CD4-positive, alpha-beta T cell treated with Interleukin-17A for 4 hours (primary cell): Measurements from ENCODE around the gene UBR4.

Experiments used
- DNase-seq: peaks from one replicate; pipeline ENCODE4 v3.0.0-alpha.2; 2020; ENCODE audit warnings: mixed read lengths

Gene UBR4

GRCh38 chr1:19032413-19032695 lies 177.7 kb downstream of the UBR4 start:
- DNase-seq = no peak

- DNase-seq = no peak
These were observed 180.6 kb downstream of the UBR4 start for GRCh38 chr1:19029191-19030085.

GRCh38 chr1:19028546-19029129 lies 181.4 kb downstream of the UBR4 start:
- DNase-seq = no peak

- DNase-seq = no peak
These were observed 182.0 kb downstream of the UBR4 start for GRCh38 chr1:19028110-19028509.
